A549 (cell line): ENCODE results near the gene KRTAP12-1. TPM values are rescaled to one million over a fixed set of nuclear protein-coding genes. Genes with fewer than 3 reads are reported as not detected.

Experiments used
- ATAC-seq, 2 experiments: fragments of 200-7000 bp in 1 of 2; fragments of >200 bp in 1 of 2; cut with Nextera tagmentation in 1 of 2; cut with Tn5 transposase in 1 of 2; 3 replicates each; pipeline versions ENCODE4 v1.8.0 to v1.9.1; 2018 to 2020; ENCODE audit warnings: mild to moderate bottlenecking in 1 of 2, moderate library complexity in 1 of 2
- CTCF ChIA-PET: fragments of 300-600 bp; sonication (Branson Sonifier 250); formaldehyde crosslinking; extraction: SDS; loops from one replicate; lab custom pipeline; 2021; ENCODE audit warnings: antibody characterized with exemption, inconsistent platforms; lab: Yijun Ruan, JAX
- POLR2A ChIA-PET: fragments of 350-600 bp; formaldehyde crosslinking; extraction: SDS; loops from one replicate; lab custom pipeline; 2021; ENCODE audit warnings: antibody characterized with exemption, inconsistent platforms; lab: Yijun Ruan, JAX
- DNase-seq, 2 experiments: peaks; one replicate each; pipeline versions ENCODE4 v3.0.0 to v3.0.0-alpha.2; 2011 to 2016; ENCODE audit warnings: low read depth in 1 of 2, low spot score in 1 of 2
- FAIRE-seq: peaks from 2 replicates; lab custom pipeline; 2011; peaks lifted over from hg19 to GRCh38; lab: Jason Lieb, UNC
- H3K27ac ChIP-seq, 2 experiments: fragments of >200 bp; sonication (Bioruptor Twin); formaldehyde crosslinking; 3 replicates each; pipeline ENCODE4 v1.5.1; 2016 to 2017
- H3K4me1 ChIP-seq: fragments of >200 bp; sonication (Bioruptor Twin); formaldehyde crosslinking; 3 replicates; pipeline ENCODE4 v1.6.1; 2016
- H3K4me2 ChIP-seq: fragments of >200 bp; sonication (Bioruptor Twin); formaldehyde crosslinking; 3 replicates; pipeline ENCODE4 v1.6.1; 2016
- H3K4me3 ChIP-seq: fragments of >200 bp; sonication (Bioruptor Twin); formaldehyde crosslinking; 3 replicates; pipeline ENCODE4 v1.5.1; 2016
- H3K9me3 ChIP-seq: fragments of >200 bp; sonication (Bioruptor Twin); formaldehyde crosslinking; 3 replicates; pipeline ENCODE4 v1.6.1; 2016
- CHD4 ChIP-seq: fragments of 200-600 bp; sonication (generic); IDR thresholded peaks from 2 replicates; pipeline ENCODE4 v1.6.1; 2016; ENCODE audit warnings: antibody characterized with exemption, mild to moderate bottlenecking, borderline replicate concordance
- EHMT2 ChIP-seq: fragments of 200-600 bp; sonication (generic); IDR thresholded peaks from 2 replicates; pipeline ENCODE4 v1.6.1; 2016; ENCODE audit warnings: antibody characterized with exemption, low read depth, mild to moderate bottlenecking, moderate library complexity
- GATA3 ChIP-seq: IDR thresholded peaks from 2 replicates; pipeline ENCODE4 v1.6.1; 2012; ENCODE audit warnings: borderline replicate concordance
- HOXA7 ChIP-seq: fragments of 250-450 bp; sonication (Bioruptor Pico); IDR thresholded peaks from 2 replicates; pipeline ENCODE4 v1.5.0; 2020; ENCODE audit warnings: mild to moderate bottlenecking, moderate library complexity
- MAFK ChIP-seq: fragments of 450-650 bp; IDR thresholded peaks from 2 replicates; pipeline ENCODE4 v1.6.1; 2014; ENCODE audit not compliant: partially characterized antibody
- MAZ ChIP-seq: fragments of 150-350 bp; IDR thresholded peaks from 2 replicates; pipeline ENCODE4 v1.6.1; 2014; ENCODE audit warnings: antibody characterized with exemption, low read depth, low read length, borderline replicate concordance
- NFE2L2 ChIP-seq: fragments of 150-350 bp; conservative IDR thresholded peaks from 2 replicates; pipeline ENCODE4 v1.6.1; 2014; ENCODE audit warnings: low read length
- POLR2AphosphoS2 ChIP-seq: conservative IDR thresholded peaks from 2 replicates; pipeline ENCODE4 v1.6.1; 2012; ENCODE audit warnings: low read length, improper control_type of control experiment, inconsistent platforms
- REST ChIP-seq: fragments of 200-600 bp; sonication (generic); IDR thresholded peaks from 2 replicates; pipeline ENCODE4 v1.6.1; 2016; ENCODE audit warnings: antibody characterized with exemption, mild to moderate bottlenecking, moderate library complexity
- RFX5 ChIP-seq: fragments of 450-650 bp; IDR thresholded peaks from 2 replicates; pipeline ENCODE4 v1.7.1; 2014; ENCODE audit warnings: antibody characterized with exemption, mild to moderate bottlenecking, moderate library complexity
- TP53 ChIP-seq: fragments of 250-450 bp; sonication (Bioruptor Pico); IDR thresholded peaks from 2 replicates; pipeline ENCODE4 v1.5.0; 2021; ENCODE audit warnings: mild to moderate bottlenecking, moderate library complexity
- ZC3H11A ChIP-seq: fragments of 450-650 bp; IDR thresholded peaks from 2 replicates; pipeline ENCODE4 v1.6.1; 2014; ENCODE audit warnings: antibody characterized with exemption, mild to moderate bottlenecking
- ZFP36 ChIP-seq: fragments of 450-650 bp; IDR thresholded peaks from 2 replicates; pipeline ENCODE4 v1.6.1; 2014; ENCODE audit warnings: borderline replicate concordance; ENCODE audit not compliant: partially characterized antibody
- ZNF302 ChIP-seq: fragments of 250-450 bp; sonication (Bioruptor Pico); IDR thresholded peaks from 2 replicates; pipeline ENCODE4 v1.9.0; 2021; ENCODE audit warnings: inconsistent platforms, mild to moderate bottlenecking, moderate library complexity
- WGBS: methylation state at CpG from one replicate; pipeline ENCODE4 v1.1.6; 2017; ENCODE audit errors: missing lambda C conversion rate; 5-methylcytosine and 5-hydroxymethylcytosine counted together
- polyA plus RNA-seq, 4 experiments: library from polyadenylated mRNA; depleted of rRNA in 3 of 4; stranded (reverse); fragments of >200 nt; fragmentation: RNase III in 1 of 4; extraction: RNeasy Plus Mini Kit Qiagen cat#74134 plus additional on column Dnase treatment in 1 of 4; gene quantifications; 2 replicates in 3 of 4; 3 replicates in 1 of 4; pipeline ENCODE4 v1.2.3, GENCODE V29; 2011 to 2017
- TF ChIP-seq, protein P1 (sequence below): fragments of 250-450 bp; sonication (Bioruptor Pico); IDR thresholded peaks from 2 replicates; pipeline ENCODE4 v1.5.0; 2021; ENCODE audit warnings: mild to moderate bottlenecking, moderate library complexity, borderline replicate concordance
- TF ChIP-seq, protein P2 (sequence below): IDR thresholded peaks from 2 replicates; pipeline ENCODE4 v1.6.1; 2012
- TF ChIP-seq, protein P3 (sequence below): fragments of >200 bp; sonication (Bioruptor Twin); formaldehyde crosslinking; IDR thresholded peaks from 2 replicates; pipeline ENCODE4 v1.6.1; 2016

KRTAP12-1 gene
- polyA plus RNA-seq, 2 of the 4 experiments (the other 2 are of a cell fraction) = not detected

- TF ChIP-seq, protein P1, sequence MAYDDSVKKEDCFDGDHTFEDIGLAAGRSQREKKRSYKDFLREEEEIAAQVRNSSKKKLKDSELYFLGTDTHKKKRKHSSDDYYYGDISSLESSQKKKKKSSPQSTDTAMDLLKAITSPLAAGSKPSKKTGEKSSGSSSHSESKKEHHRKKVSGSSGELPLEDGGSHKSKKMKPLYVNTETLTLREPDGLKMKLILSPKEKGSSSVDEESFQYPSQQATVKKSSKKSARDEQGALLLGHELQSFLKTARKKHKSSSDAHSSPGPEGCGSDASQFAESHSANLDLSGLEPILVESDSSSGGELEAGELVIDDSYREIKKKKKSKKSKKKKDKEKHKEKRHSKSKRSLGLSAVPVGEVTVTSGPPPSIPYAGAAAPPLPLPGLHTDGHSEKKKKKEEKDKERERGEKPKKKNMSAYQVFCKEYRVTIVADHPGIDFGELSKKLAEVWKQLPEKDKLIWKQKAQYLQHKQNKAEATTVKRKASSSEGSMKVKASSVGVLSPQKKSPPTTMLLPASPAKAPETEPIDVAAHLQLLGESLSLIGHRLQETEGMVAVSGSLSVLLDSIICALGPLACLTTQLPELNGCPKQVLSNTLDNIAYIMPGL (CRISPR knock-in tag) = no peak
These were observed 31.5 kb downstream of the KRTAP12-1 start (continued) for GRCh38 chr21:44650265-44650972.

DNA sequence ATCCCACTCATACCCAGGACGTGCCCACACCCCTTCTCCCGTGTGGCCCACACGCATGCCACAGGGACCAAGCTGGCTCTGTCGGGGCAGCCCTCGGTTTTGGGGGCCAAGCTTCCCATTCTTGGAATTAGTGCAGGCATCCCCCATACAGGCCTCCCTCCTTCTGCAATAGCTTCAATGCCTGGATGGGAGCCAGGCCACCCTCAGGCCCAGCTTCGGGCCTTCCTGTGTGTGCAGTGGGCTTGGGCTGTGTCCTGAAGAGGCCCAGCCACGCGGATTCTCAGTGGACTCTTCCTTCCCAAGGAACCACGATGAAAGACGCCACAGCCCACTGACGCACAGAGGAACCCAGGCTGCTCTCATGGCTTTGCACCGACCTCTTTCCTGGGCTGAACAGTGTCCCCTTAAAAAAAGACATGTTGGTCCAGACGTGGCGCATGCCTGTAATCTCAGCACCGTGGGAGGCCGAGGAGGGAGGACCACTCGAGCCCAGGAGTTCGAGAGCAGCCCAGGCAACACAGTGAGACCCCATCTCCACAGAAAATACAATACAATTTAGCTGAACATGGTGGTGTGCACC, 32.4 kb downstream of the KRTAP12-1 start:
- no peak for FAIRE-seq
- no peaks in the 10 kb centered on the region for H3K9me3 ChIP-seq
- 56% methylated on average over 9 of the region's 18 CpGs for WGBS
- H3K4me1 ChIP-seq = no peaks in the 10 kb centered on the region
- CTCF ChIA-PET = no interaction called here
- POLR2A ChIA-PET = interaction anchor here (0.7 kb wide), 1 partner anchor 23 kb away, joined by 3 read pairs; no protein-coding TSS in a partner anchor
- DNase-seq = no peak
- H3K27ac ChIP-seq = no peak overlapping the region
- TF ChIP-seq MAFK = no peak
- TF ChIP-seq TP53 (CRISPR knock-in tag) = no peak
- TF ChIP-seq ZFP36 = no peak
- no peak for TF ChIP-seq ZC3H11A
- no peak for TF ChIP-seq EHMT2
- no peak for TF ChIP-seq MAZ
- TF ChIP-seq RFX5 = no peak
- TF ChIP-seq GATA3 = no peak
- TF ChIP-seq, protein P2, sequence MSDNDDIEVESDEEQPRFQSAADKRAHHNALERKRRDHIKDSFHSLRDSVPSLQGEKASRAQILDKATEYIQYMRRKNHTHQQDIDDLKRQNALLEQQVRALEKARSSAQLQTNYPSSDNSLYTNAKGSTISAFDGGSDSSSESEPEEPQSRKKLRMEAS = no peak
- TF ChIP-seq REST = no peak
- no peak for TF ChIP-seq NFE2L2
- TF ChIP-seq, protein P3, sequence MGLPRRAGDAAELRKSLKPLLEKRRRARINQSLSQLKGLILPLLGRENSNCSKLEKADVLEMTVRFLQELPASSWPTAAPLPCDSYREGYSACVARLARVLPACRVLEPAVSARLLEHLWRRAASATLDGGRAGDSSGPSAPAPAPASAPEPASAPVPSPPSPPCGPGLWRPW = no peak
- no peak for TF ChIP-seq ZNF302 (CRISPR knock-in tag)
- TF ChIP-seq CHD4 = no peak
- no peak for TF ChIP-seq POLR2AphosphoS2
- TF ChIP-seq HOXA7 (CRISPR knock-in tag) = no peak
- H3K4me2 ChIP-seq = no peak overlapping the region
- no peak for ATAC-seq
- no peak overlapping the region for H3K4me3 ChIP-seq
